A549 (cell line): ENCODE measurements around the gene CCDC170. TPM values are rescaled to one million over a fixed set of nuclear protein-coding genes. Genes with fewer than 3 reads are reported as not detected.

ENCODE experiments used
- ATAC-seq, 2 experiments: fragments of 200-7000 bp in 1 of 2; fragments of >200 bp in 1 of 2; cut with Nextera tagmentation in 1 of 2; cut with Tn5 transposase in 1 of 2; 3 replicates each; pipeline versions ENCODE4 v1.8.0 to v1.9.1; 2018 to 2020; ENCODE audit warnings: mild to moderate bottlenecking in 1 of 2, moderate library complexity in 1 of 2
- CTCF ChIA-PET: fragments of 300-600 bp; sonication (Branson Sonifier 250); formaldehyde crosslinking; extraction: SDS; loops from one replicate; lab custom pipeline; 2021; ENCODE audit warnings: antibody characterized with exemption, inconsistent platforms; lab: Yijun Ruan, JAX
- POLR2A ChIA-PET: fragments of 350-600 bp; formaldehyde crosslinking; extraction: SDS; loops from one replicate; lab custom pipeline; 2021; ENCODE audit warnings: antibody characterized with exemption, inconsistent platforms; lab: Yijun Ruan, JAX
- DNase-seq, 2 experiments: peaks; one replicate each; pipeline versions ENCODE4 v3.0.0 to v3.0.0-alpha.2; 2011 to 2016; ENCODE audit warnings: low read depth in 1 of 2, low spot score in 1 of 2
- FAIRE-seq: peaks from 2 replicates; lab custom pipeline; 2011; peaks lifted over from hg19 to GRCh38; lab: Jason Lieb, UNC
- H3K27ac ChIP-seq, 2 experiments: fragments of >200 bp; sonication (Bioruptor Twin); formaldehyde crosslinking; 3 replicates each; pipeline ENCODE4 v1.5.1; 2016 to 2017
- H3K4me1 ChIP-seq: fragments of >200 bp; sonication (Bioruptor Twin); formaldehyde crosslinking; 3 replicates; pipeline ENCODE4 v1.6.1; 2016
- H3K4me2 ChIP-seq: fragments of >200 bp; sonication (Bioruptor Twin); formaldehyde crosslinking; 3 replicates; pipeline ENCODE4 v1.6.1; 2016
- H3K4me3 ChIP-seq: fragments of >200 bp; sonication (Bioruptor Twin); formaldehyde crosslinking; 3 replicates; pipeline ENCODE4 v1.5.1; 2016
- H3K9me3 ChIP-seq: fragments of >200 bp; sonication (Bioruptor Twin); formaldehyde crosslinking; 3 replicates; pipeline ENCODE4 v1.6.1; 2016
- CBX2 ChIP-seq: fragments of 200-600 bp; sonication (generic); IDR thresholded peaks from 2 replicates; pipeline ENCODE4 v1.6.1; 2016; ENCODE audit warnings: low read depth, mild to moderate bottlenecking, borderline replicate concordance
- EHMT2 ChIP-seq: fragments of 200-600 bp; sonication (generic); IDR thresholded peaks from 2 replicates; pipeline ENCODE4 v1.6.1; 2016; ENCODE audit warnings: antibody characterized with exemption, low read depth, mild to moderate bottlenecking, moderate library complexity
- FOSB ChIP-seq: fragments of 250-450 bp; sonication (Bioruptor Pico); IDR thresholded peaks from 2 replicates; pipeline ENCODE4 v1.5.0; 2020; ENCODE audit warnings: mild to moderate bottlenecking, moderate library complexity
- FOXS1 ChIP-seq: fragments of 250-450 bp; sonication (Bioruptor Pico); IDR thresholded peaks from 2 replicates; pipeline ENCODE4 v1.5.0; 2020; ENCODE audit warnings: mild to moderate bottlenecking, moderate library complexity
- GATA3 ChIP-seq: IDR thresholded peaks from 2 replicates; pipeline ENCODE4 v1.6.1; 2012; ENCODE audit warnings: borderline replicate concordance
- HDAC2 ChIP-seq: fragments of 200-600 bp; sonication (generic); IDR thresholded peaks from 2 replicates; pipeline ENCODE4 v1.6.1; 2016
- HOXB13 ChIP-seq: fragments of 250-450 bp; sonication (Bioruptor Pico); IDR thresholded peaks from 2 replicates; pipeline ENCODE4 v1.5.0; 2020; ENCODE audit warnings: low read depth, mild to moderate bottlenecking, moderate library complexity
- JUN ChIP-seq, 2 experiments: fragments of >200 bp; sonication (Bioruptor Twin); formaldehyde crosslinking; IDR thresholded peaks; 2 replicates in 1 of 2; 3 replicates in 1 of 2; pipeline ENCODE4 v1.6.1; 2016 to 2017
- KDM1A ChIP-seq: fragments of 200-600 bp; sonication (generic); IDR thresholded peaks from 2 replicates; pipeline ENCODE4 v1.6.1; 2016; ENCODE audit warnings: low read depth, mild to moderate bottlenecking
- KDM5A ChIP-seq: fragments of 200-600 bp; sonication (generic); IDR thresholded peaks from 2 replicates; pipeline ENCODE4 v1.6.1; 2016; ENCODE audit warnings: antibody characterized with exemption, mild to moderate bottlenecking
- PHF8 ChIP-seq: fragments of 200-600 bp; sonication (generic); IDR thresholded peaks from 2 replicates; pipeline ENCODE4 v1.6.1; 2016; ENCODE audit warnings: low read depth, mild to moderate bottlenecking, antibody characterized with exemption, moderate library complexity, borderline replicate concordance
- RCOR1 ChIP-seq: fragments of 150-350 bp; IDR thresholded peaks from 2 replicates; pipeline ENCODE4 v1.6.1; 2014; ENCODE audit warnings: antibody characterized with exemption, low read length, low read depth
- SREBF2 ChIP-seq: fragments of 450-650 bp; IDR thresholded peaks from 2 replicates; pipeline ENCODE4 v1.6.1; 2014; ENCODE audit warnings: mild to moderate bottlenecking, moderate library complexity
- TP53 ChIP-seq: fragments of 250-450 bp; sonication (Bioruptor Pico); IDR thresholded peaks from 2 replicates; pipeline ENCODE4 v1.5.0; 2021; ENCODE audit warnings: mild to moderate bottlenecking, moderate library complexity
- ZC3H11A ChIP-seq: fragments of 450-650 bp; IDR thresholded peaks from 2 replicates; pipeline ENCODE4 v1.6.1; 2014; ENCODE audit warnings: antibody characterized with exemption, mild to moderate bottlenecking
- ZNF302 ChIP-seq: fragments of 250-450 bp; sonication (Bioruptor Pico); IDR thresholded peaks from 2 replicates; pipeline ENCODE4 v1.9.0; 2021; ENCODE audit warnings: inconsistent platforms, mild to moderate bottlenecking, moderate library complexity
- ZSCAN20 ChIP-seq: fragments of 250-450 bp; sonication (Bioruptor Pico); IDR thresholded peaks from 2 replicates; pipeline ENCODE4 v1.8.0; 2022; ENCODE audit warnings: mild to moderate bottlenecking, moderate library complexity
- WGBS: methylation state at CpG from one replicate; pipeline ENCODE4 v1.1.6; 2017; ENCODE audit errors: missing lambda C conversion rate; 5-methylcytosine and 5-hydroxymethylcytosine counted together
- polyA plus RNA-seq, 4 experiments: library from polyadenylated mRNA; depleted of rRNA in 3 of 4; stranded (reverse); fragments of >200 nt; fragmentation: RNase III in 1 of 4; extraction: RNeasy Plus Mini Kit Qiagen cat#74134 plus additional on column Dnase treatment in 1 of 4; gene quantifications; 2 replicates in 3 of 4; 3 replicates in 1 of 4; pipeline ENCODE4 v1.2.3, GENCODE V29; 2011 to 2017
- TF ChIP-seq, protein P1 (sequence below): IDR thresholded peaks from 2 replicates; pipeline ENCODE4 v1.6.1; 2012
- TF ChIP-seq, protein P2 (sequence below): fragments of 200-600 bp; sonication (generic); IDR thresholded peaks from 2 replicates; pipeline ENCODE4 v1.6.1; 2016; ENCODE audit warnings: antibody characterized with exemption, mild to moderate bottlenecking, moderate library complexity
- TF ChIP-seq, protein P3 (sequence below): fragments of 150-350 bp; IDR thresholded peaks from 2 replicates; pipeline ENCODE4 v1.6.1; 2014; ENCODE audit warnings: low read depth, mild to moderate bottlenecking, low read length
- TF ChIP-seq, protein P4 (sequence below): IDR thresholded peaks from 2 replicates; pipeline ENCODE4 v1.6.1; 2012

Gene CCDC170
- polyA plus RNA-seq, 2 of the 4 experiments (the other 2 are of a cell fraction) = 0.09 to 0.61 TPM

DNA sequence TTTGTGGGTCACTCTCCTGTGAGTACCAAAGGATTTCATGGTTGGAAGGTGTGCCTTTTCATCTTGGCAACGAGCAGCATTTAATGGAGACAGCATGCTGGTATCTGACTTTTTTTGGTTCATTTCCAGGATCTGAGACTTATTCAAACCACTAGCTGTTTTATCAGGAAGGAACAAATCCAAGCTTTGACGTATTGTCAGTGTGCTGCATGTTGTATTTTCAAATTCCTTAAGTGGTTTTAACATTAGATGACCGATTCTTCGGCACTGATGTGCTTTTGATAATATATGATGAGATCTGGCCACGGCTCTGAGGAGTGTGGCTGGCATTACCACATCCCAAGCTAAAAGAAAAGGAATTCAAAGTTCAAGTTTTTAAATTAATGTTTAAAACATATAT lies 48.3 kb upstream of the CCDC170 start:
- 82% methylated on average over 5 of the region's 5 CpGs for WGBS
- FAIRE-seq = no peak

DNA sequence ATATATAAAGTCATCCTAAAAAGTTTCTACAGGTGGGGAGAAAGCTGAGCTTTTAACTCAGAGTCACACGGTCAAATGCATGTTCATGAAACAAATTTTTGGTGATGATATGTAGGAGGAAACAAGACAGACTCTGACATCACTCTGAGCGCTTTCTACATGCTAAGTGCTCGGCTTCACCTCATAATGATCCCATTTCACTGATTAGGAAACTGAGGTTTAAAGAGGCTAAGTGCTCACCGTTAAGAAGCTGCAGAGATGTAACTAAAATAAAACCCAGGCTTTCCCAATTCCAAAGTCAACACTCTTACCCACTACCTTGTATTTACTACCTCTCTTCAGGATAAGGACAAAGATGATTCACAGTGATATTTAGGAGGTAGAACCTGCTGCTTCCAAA lies 46.6 kb upstream of the CCDC170 start:
- ChIA-PET POLR2A (no interaction called here), CTCF (no interaction called here)
- Histone ChIP-seq H3K9me3 (no peaks in the 10 kb centered on the region), H3K4me3 (no peak overlapping the region), H3K27ac (peak overlapping the region in 1 of 2 experiments; percentile 73; a peak in 2 of 6 replicates), H3K4me2 (no peak overlapping the region), H3K4me1 (peaks cover 14% of the 10 kb centered on the region)
- DNase-seq (no peak), ATAC-seq (no peak), FAIRE-seq (no peak)
- 93% methylated on average over 4 of the region's 4 CpGs for WGBS
- TF ChIP-seq TP53 (CRISPR knock-in tag) = no peak
- TF ChIP-seq HDAC2 = no peak
- TF ChIP-seq ZC3H11A = no peak
- TF ChIP-seq KDM1A = no peak
- TF ChIP-seq, protein P1, sequence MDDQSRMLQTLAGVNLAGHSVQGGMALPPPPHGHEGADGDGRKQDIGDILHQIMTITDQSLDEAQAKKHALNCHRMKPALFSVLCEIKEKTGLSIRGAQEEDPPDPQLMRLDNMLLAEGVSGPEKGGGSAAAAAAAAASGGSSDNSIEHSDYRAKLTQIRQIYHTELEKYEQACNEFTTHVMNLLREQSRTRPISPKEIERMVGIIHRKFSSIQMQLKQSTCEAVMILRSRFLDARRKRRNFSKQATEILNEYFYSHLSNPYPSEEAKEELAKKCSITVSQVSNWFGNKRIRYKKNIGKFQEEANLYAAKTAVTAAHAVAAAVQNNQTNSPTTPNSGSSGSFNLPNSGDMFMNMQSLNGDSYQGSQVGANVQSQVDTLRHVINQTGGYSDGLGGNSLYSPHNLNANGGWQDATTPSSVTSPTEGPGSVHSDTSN = no peak
- TF ChIP-seq KDM5A = no peak
- TF ChIP-seq, protein P2, sequence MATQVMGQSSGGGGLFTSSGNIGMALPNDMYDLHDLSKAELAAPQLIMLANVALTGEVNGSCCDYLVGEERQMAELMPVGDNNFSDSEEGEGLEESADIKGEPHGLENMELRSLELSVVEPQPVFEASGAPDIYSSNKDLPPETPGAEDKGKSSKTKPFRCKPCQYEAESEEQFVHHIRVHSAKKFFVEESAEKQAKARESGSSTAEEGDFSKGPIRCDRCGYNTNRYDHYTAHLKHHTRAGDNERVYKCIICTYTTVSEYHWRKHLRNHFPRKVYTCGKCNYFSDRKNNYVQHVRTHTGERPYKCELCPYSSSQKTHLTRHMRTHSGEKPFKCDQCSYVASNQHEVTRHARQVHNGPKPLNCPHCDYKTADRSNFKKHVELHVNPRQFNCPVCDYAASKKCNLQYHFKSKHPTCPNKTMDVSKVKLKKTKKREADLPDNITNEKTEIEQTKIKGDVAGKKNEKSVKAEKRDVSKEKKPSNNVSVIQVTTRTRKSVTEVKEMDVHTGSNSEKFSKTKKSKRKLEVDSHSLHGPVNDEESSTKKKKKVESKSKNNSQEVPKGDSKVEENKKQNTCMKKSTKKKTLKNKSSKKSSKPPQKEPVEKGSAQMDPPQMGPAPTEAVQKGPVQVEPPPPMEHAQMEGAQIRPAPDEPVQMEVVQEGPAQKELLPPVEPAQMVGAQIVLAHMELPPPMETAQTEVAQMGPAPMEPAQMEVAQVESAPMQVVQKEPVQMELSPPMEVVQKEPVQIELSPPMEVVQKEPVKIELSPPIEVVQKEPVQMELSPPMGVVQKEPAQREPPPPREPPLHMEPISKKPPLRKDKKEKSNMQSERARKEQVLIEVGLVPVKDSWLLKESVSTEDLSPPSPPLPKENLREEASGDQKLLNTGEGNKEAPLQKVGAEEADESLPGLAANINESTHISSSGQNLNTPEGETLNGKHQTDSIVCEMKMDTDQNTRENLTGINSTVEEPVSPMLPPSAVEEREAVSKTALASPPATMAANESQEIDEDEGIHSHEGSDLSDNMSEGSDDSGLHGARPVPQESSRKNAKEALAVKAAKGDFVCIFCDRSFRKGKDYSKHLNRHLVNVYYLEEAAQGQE = no peak
- no peak for TF ChIP-seq FOSB (CRISPR knock-in tag)
- TF ChIP-seq FOXS1 = no peak
- TF ChIP-seq, protein P3, sequence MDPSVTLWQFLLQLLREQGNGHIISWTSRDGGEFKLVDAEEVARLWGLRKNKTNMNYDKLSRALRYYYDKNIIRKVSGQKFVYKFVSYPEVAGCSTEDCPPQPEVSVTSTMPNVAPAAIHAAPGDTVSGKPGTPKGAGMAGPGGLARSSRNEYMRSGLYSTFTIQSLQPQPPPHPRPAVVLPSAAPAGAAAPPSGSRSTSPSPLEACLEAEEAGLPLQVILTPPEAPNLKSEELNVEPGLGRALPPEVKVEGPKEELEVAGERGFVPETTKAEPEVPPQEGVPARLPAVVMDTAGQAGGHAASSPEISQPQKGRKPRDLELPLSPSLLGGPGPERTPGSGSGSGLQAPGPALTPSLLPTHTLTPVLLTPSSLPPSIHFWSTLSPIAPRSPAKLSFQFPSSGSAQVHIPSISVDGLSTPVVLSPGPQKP = no peak
- TF ChIP-seq JUN (IDR thresholded peaks at IDR 0.05) = no peak
- TF ChIP-seq EHMT2 = no peak

More for the DNA sequence above, 48.3 kb upstream of the CCDC170 start:
- TF ChIP-seq ZC3H11A (no peak), SREBF2 (no peak), PHF8 (no peak), KDM1A (no peak), CBX2 (no peak), KDM5A (no peak), ZSCAN20 (CRISPR knock-in tag) (no peak), GATA3 (no peak), HOXB13 (no peak), RCOR1 (no peak), ZNF302 (CRISPR knock-in tag) (no peak), FOSB (CRISPR knock-in tag) (no peak), JUN (IDR thresholded peaks at IDR 0.05) (no peak)
- TF ChIP-seq, protein P4, sequence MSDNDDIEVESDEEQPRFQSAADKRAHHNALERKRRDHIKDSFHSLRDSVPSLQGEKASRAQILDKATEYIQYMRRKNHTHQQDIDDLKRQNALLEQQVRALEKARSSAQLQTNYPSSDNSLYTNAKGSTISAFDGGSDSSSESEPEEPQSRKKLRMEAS = no peak
- DNase-seq = no peak
- peak overlapping the region in 1 of 2 experiments; percentile 24; a peak in 1 of 6 replicates for H3K27ac ChIP-seq
- ATAC-seq = no peak
- H3K4me2 ChIP-seq = no peak overlapping the region
- H3K4me1 ChIP-seq = peaks cover 20% of the 10 kb centered on the region
- no peaks in the 10 kb centered on the region for H3K9me3 ChIP-seq
- no peak overlapping the region for H3K4me3 ChIP-seq
- ChIA-PET CTCF (interaction anchor here (1.0 kb wide), 1 partner anchor 39 kb away, joined by 4 read pairs; no protein-coding TSS in a partner anchor), POLR2A (interaction anchor here (0.7 kb wide), 1 partner anchor 960 kb away, joined by 3 read pairs; no protein-coding TSS in a partner anchor)
